Measurements from ENCODE around the gene KATNAL1.

KATNAL1 gene

DNA sequence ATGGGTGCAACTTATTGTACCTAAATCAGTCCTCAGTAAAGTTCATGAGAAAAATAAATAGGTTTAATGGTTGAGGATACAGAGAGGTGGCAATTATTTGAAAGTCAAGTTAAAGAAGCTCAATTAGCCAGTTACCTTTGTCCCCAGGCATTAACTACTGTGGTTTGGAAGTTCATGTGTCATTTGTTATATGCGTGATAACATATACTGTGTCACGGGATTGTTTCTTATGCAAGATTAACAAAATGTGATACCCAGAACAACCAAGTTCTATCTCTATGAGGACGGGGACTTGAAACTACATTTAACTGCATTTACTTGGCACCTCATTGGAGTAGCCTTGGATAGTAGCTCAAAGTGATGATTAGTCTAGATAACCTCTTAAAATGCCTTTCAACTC lies 13.9 kb upstream of the KATNAL1 start:
- TF ChIP-seq, protein P1, sequence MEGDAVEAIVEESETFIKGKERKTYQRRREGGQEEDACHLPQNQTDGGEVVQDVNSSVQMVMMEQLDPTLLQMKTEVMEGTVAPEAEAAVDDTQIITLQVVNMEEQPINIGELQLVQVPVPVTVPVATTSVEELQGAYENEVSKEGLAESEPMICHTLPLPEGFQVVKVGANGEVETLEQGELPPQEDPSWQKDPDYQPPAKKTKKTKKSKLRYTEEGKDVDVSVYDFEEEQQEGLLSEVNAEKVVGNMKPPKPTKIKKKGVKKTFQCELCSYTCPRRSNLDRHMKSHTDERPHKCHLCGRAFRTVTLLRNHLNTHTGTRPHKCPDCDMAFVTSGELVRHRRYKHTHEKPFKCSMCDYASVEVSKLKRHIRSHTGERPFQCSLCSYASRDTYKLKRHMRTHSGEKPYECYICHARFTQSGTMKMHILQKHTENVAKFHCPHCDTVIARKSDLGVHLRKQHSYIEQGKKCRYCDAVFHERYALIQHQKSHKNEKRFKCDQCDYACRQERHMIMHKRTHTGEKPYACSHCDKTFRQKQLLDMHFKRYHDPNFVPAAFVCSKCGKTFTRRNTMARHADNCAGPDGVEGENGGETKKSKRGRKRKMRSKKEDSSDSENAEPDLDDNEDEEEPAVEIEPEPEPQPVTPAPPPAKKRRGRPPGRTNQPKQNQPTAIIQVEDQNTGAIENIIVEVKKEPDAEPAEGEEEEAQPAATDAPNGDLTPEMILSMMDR (IDR thresholded peaks at IDR 0.05; ENCODE audit: low read depth, low read length, missing control alignments) = no peak
- no peak for DNase-seq (ENCODE audit: extremely low read depth, low read depth)
- H3K4me3 ChIP-seq (replicated peaks; ENCODE audit: low read depth, low read length) = no peak overlapping the region

DNA sequence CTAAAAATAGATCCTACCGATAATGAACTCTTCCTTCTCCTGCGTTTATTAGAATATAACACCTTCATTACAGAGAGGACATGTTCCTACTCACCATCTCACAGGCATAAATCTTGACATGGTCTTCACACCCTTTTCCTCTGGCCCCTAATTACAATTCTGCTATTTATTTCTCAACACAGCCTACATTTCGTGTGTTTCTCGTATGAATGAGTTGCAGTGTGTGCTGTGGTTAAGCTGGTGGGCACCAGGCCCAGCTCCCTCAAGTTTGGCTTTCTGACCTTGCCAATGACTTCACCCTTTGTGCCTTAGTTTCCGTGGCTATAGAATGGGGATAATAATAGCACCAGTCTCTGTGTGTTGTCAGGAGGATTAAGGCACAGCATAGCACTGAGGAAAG lies 12.3 kb upstream of the KATNAL1 start:
- H3K4me3 ChIP-seq (replicated peaks; ENCODE audit: low read depth, low read length) = no peak overlapping the region
- TF ChIP-seq, protein P1 (IDR thresholded peaks at IDR 0.05; ENCODE audit: low read depth, low read length, missing control alignments) = no peak
- no peak for DNase-seq (ENCODE audit: extremely low read depth, low read depth)

DNA sequence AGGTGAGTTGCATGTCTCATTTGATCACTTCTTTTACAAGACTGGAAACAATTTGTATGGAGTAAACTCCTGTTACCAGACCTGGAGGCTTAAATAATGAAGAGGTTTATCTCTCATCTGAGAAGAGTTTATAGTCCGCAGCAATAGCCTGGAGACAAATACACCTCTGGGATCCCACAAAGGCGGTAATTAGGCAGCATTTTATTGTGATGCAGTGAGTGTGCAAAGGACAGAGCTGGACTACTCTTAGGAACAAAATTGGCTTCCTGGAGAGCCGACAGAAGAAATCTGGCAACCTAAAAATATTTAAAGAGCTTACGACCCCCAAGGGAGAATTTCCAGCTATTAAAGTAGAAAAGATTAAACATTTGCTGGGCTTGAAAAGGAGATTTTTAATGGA lies 11.8 kb upstream of the KATNAL1 start:
- TF ChIP-seq, protein P1 (IDR thresholded peaks at IDR 0.05; ENCODE audit: low read depth, low read length, missing control alignments) = no peak
- H3K4me3 ChIP-seq (replicated peaks; ENCODE audit: low read depth, low read length) = no peak overlapping the region
- no peak for DNase-seq (ENCODE audit: extremely low read depth, low read depth)

DNA sequence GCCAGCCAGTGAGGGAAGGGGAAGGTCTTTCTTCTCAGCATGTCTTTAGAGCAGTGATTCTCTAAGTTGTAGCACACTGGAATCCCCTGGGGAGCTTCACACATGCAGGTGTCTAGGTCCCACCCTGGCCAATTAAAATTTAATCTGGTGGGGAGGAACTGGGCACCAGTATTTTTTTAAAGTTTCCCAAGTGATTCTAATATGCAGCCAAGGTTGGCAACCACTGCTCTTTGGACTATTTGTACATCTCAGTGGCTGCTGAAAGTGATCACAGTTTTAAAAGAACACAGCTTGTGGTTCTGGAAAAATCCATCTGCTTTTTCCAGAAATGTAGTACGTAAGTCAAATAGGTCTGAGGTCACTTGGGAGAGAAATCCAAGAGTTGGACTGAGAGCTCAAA lies 10.7 kb upstream of the KATNAL1 start:
- no peak for DNase-seq (ENCODE audit: extremely low read depth, low read depth)
- TF ChIP-seq, protein P1 (IDR thresholded peaks at IDR 0.05; ENCODE audit: low read depth, low read length, missing control alignments) = no peak
- H3K4me3 ChIP-seq (replicated peaks; ENCODE audit: low read depth, low read length) = no peak overlapping the region

DNA sequence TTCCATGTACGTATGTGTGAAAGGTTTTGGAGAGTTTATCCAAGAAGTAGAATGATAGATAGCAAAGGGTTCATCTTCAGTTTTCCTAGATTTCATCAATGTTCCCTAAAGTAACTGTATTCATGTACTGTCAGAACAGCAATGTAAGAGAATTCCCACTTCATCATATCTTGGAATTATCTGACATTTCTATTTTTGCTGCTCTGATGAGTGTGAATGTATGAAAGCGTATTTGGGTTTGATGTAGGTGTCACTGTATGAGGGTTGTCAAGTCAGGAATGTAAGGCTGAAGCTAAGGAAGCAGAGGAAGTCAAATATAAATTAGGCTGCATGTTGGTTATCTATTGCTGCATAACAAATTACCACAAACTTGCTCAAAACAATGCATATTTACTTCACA lies 7.2 kb upstream of the KATNAL1 start:
- no peak overlapping the region for H3K4me3 ChIP-seq (replicated peaks; ENCODE audit: low read depth, low read length)
- DNase-seq (ENCODE audit: extremely low read depth, low read depth) = no peak
- TF ChIP-seq, protein P1 (IDR thresholded peaks at IDR 0.05; ENCODE audit: low read depth, low read length, missing control alignments) = no peak

DNA sequence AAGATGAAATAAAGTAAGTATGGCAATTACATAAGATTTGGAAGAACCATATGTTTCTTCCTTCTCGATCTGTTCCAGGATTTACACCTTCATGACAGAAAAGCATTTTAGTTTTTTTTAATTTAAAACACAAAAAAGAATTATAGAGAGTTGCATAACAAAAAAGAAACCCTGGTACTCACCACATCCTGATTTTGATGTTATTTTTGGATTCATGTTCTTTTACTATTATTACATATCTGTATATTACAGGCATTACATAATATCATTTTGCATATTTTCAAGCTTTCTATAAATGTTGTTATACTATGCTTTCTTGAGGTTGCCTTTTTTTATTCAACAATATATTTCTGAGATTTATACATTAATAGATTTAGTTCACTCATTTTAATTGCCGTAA lies 6.7 kb upstream of the KATNAL1 start:
- TF ChIP-seq, protein P1 (IDR thresholded peaks at IDR 0.05; ENCODE audit: low read depth, low read length, missing control alignments) = no peak
- DNase-seq (ENCODE audit: extremely low read depth, low read depth) = no peak
- H3K4me3 ChIP-seq (replicated peaks; ENCODE audit: low read depth, low read length) = no peak overlapping the region

DNA sequence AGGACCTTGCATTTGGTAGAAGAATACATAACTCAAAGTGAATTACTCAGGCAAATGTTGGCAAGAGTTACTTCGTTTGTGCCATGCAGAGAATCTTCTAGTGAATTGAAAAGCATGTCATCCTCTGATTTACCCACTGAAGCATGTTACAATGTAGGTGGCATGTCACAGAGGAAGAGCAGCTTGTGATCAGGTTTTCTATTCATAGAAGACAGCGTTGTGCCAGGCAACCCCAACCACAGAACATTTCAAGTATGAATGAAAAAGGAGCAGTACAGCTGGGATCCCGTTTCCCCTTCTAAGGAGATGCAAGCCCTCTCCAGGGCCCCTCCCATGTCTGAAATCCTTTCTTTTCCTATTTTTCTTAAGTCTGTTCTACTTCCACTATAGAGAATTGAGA lies 6.0 kb upstream of the KATNAL1 start:
- DNase-seq (ENCODE audit: extremely low read depth, low read depth) = no peak
- H3K4me3 ChIP-seq (replicated peaks; ENCODE audit: low read depth, low read length) = no peak overlapping the region
- TF ChIP-seq, protein P1 (IDR thresholded peaks at IDR 0.05; ENCODE audit: low read depth, low read length, missing control alignments) = no peak

Measured in HFF-Myc (cell line).